HCT116 (cell line): ENCODE results near the gene DLEC1. TPM values are rescaled to one million over a fixed set of nuclear protein-coding genes. Genes with fewer than 3 reads are reported as not detected.

Experiments used
- ATAC-seq: fragments of 200-7000 bp; cut with Tn5 transposase; 2 replicates; pipeline ENCODE4 v1.9.1; 2020; ENCODE audit warnings: mild to moderate bottlenecking, moderate library complexity
- BruUV-seq: library from RNA; stranded (reverse); fragments of 400-500 nt; replicated peaks from 2 replicates; lab custom pipeline; 2021; lab: Mats Ljungman, UMichigan
- CTCF ChIA-PET: fragments of 300-600 bp; sonication (Branson Sonifier 250); formaldehyde crosslinking; loops from one replicate; lab custom pipeline; 2021; ENCODE audit warnings: antibody characterized with exemption; lab: Charles Lee
- POLR2A ChIA-PET: fragments of 300-600, 350-600 bp; sonication (Branson Sonifier 250); formaldehyde crosslinking; loops from one replicate; lab custom pipeline; 2021; ENCODE audit warnings: antibody characterized with exemption; lab: Charles Lee
- RAD21 ChIA-PET, 2 experiments: fragments of 300-600 bp; sonication (Branson Sonifier 250); formaldehyde crosslinking; loops; one replicate each; lab custom pipeline; 2023; ENCODE audit warnings: low total read pairs in 2 of 2; ENCODE audit not compliant: uncharacterized antibody in 2 of 2, unreplicated experiment in 2 of 2, low non-redundant PET in 1 of 2; lab: Charles Lee
- DNase-seq: peaks from one replicate; pipeline ENCODE4 v3.0.0-alpha.2; 2010; ENCODE audit warnings: low read depth, low spot score
- H2AFZ ChIP-seq: fragments of 200-600 bp; shearing (Covaris generic), sonication (generic); 2 replicates; pipeline ENCODE4 v1.6.1; 2017; ENCODE audit warnings: low read depth, mixed run types, mixed read lengths, antibody characterized with exemption, low read length; ENCODE audit not compliant: poor library complexity, severe bottlenecking
- H3K27ac ChIP-seq: 2 replicates; pipeline ENCODE4 v1.5.1; 2012; ENCODE audit warnings: low read depth, low read length
- H3K27me3 ChIP-seq: fragments of 200-600 bp; sonication (generic); 2 replicates; pipeline ENCODE4 v1.6.1; 2016; ENCODE audit warnings: mixed run types, low read length, mixed read lengths; ENCODE audit not compliant: insufficient read depth
- H3K36me3 ChIP-seq, 2 experiments: fragments of 200-500 bp in 1 of 2; fragments of 200-600 bp in 1 of 2; sonication (Bioruptor generic) in 1 of 2; sonication (generic) in 1 of 2; 2 replicates each; pipeline versions ENCODE4 v1.5.1 to v1.6.1; 2014 to 2016; ENCODE audit warnings: low read length in 2 of 2, inconsistent platforms in 1 of 2, mixed read lengths in 1 of 2, mixed run types in 1 of 2; ENCODE audit not compliant: insufficient read depth in 2 of 2, control insufficient read depth in 1 of 2
- H3K4me1 ChIP-seq, 2 experiments: fragments of 200-600 bp in 1 of 2; sonication (generic) in 1 of 2; 2 replicates each; pipeline versions ENCODE4 v1.5.1 to v1.6.1; 2012 to 2017; ENCODE audit warnings: low read length in 2 of 2, inconsistent platforms in 1 of 2, mild to moderate bottlenecking in 1 of 2, mixed read lengths in 1 of 2, mixed run types in 1 of 2, moderate library complexity in 1 of 2; ENCODE audit not compliant: insufficient read depth in 2 of 2, control insufficient read depth in 1 of 2
- H3K4me2 ChIP-seq: fragments of 200-600 bp; sonication (generic); 2 replicates; pipeline ENCODE4 v1.6.1; 2017; ENCODE audit warnings: mixed run types, low read length, mixed read lengths
- H3K4me3 ChIP-seq, 2 experiments: fragments of 200-600 bp in 1 of 2; sonication (generic) in 1 of 2; replicated peaks in 1 of 2; 2 replicates each; pipeline ENCODE4 v1.5.1; 2011 to 2016; ENCODE audit warnings: low read length in 2 of 2, control low read depth in 1 of 2, low read depth in 1 of 2, mild to moderate bottlenecking in 1 of 2, mixed read lengths in 1 of 2, mixed run types in 1 of 2
- H3K79me2 ChIP-seq: fragments of 200-600 bp; sonication (generic); 2 replicates; pipeline ENCODE4 v1.6.1; 2017; ENCODE audit warnings: mild to moderate bottlenecking, mixed run types, low read length, moderate library complexity, mixed read lengths; ENCODE audit not compliant: insufficient read depth
- H3K9ac ChIP-seq: fragments of 200-600 bp; sonication (generic); 2 replicates; pipeline ENCODE4 v1.6.1; 2016; ENCODE audit warnings: low read length, mixed read lengths
- H3K9me2 ChIP-seq: fragments of 200-600 bp; sonication (generic), shearing (Covaris generic); 2 replicates; pipeline ENCODE4 v1.6.1; 2017; ENCODE audit warnings: mixed run types, mild to moderate bottlenecking, moderate library complexity; ENCODE audit not compliant: insufficient read depth
- H3K9me3 ChIP-seq, 2 experiments: fragments of 200-500 bp in 1 of 2; fragments of 200-600 bp in 1 of 2; sonication (Bioruptor generic) in 1 of 2; sonication (generic) in 1 of 2; 2 replicates each; pipeline ENCODE4 v1.6.1; 2014 to 2017; ENCODE audit warnings: low read length in 2 of 2, mixed read lengths in 2 of 2, inconsistent platforms in 1 of 2, low read depth in 1 of 2, mild to moderate bottlenecking in 1 of 2, mixed run types in 1 of 2, moderate library complexity in 1 of 2; ENCODE audit not compliant: control insufficient read depth in 1 of 2, insufficient read depth in 1 of 2
- H4K20me1 ChIP-seq: fragments of 200-600 bp; sonication (generic), shearing (Covaris generic); 2 replicates; pipeline ENCODE4 v1.6.1; 2017; ENCODE audit warnings: mixed run types, mild to moderate bottlenecking, moderate library complexity; ENCODE audit not compliant: insufficient read depth
- CBX3 ChIP-seq: IDR thresholded peaks from 2 replicates; pipeline ENCODE4 v1.6.1; 2012; ENCODE audit warnings: low read depth
- EGR1 ChIP-seq: IDR thresholded peaks from 2 replicates; pipeline ENCODE4 v1.6.1; 2012; ENCODE audit warnings: low read depth
- ELF1 ChIP-seq: IDR thresholded peaks from 2 replicates; pipeline ENCODE4 v1.6.1; 2012; ENCODE audit warnings: low read depth, borderline replicate concordance
- EZH2phosphoT487 ChIP-seq: fragments of 200-600 bp; IDR thresholded peaks from 2 replicates; pipeline ENCODE4 v1.6.1; 2018; ENCODE audit warnings: antibody characterized with exemption, borderline replicate concordance
- FOSL1 ChIP-seq: IDR thresholded peaks from 2 replicates; pipeline ENCODE4 v1.6.1; 2012; ENCODE audit warnings: low read depth
- JUND ChIP-seq: IDR thresholded peaks from 2 replicates; pipeline ENCODE4 v1.6.1; 2012
- POLR2A ChIP-seq: IDR thresholded peaks from 2 replicates; pipeline ENCODE4 v1.7.0; 2011; ENCODE audit warnings: borderline replicate concordance; ENCODE audit not compliant: insufficient read depth, insufficient read length; ENCODE audit errors: extremely low read depth
- REST ChIP-seq: IDR thresholded peaks from 2 replicates; pipeline ENCODE4 v1.6.1; 2012; ENCODE audit warnings: low read depth
- SIN3A ChIP-seq: IDR thresholded peaks from 2 replicates; pipeline ENCODE4 v1.6.1; 2012; ENCODE audit warnings: low read depth
- SRF ChIP-seq: IDR thresholded peaks from 2 replicates; pipeline ENCODE4 v1.6.1; 2012; ENCODE audit warnings: low read depth
- TCF7L2 ChIP-seq: IDR thresholded peaks from 2 replicates; pipeline ENCODE4 v1.7.0; 2011; ENCODE audit warnings: borderline replicate concordance, inconsistent platforms; ENCODE audit not compliant: insufficient read depth, insufficient read length; ENCODE audit errors: extremely low read depth
- YY1 ChIP-seq: IDR thresholded peaks from 2 replicates; pipeline ENCODE4 v1.6.1; 2011; ENCODE audit warnings: low read length, low read depth, moderate library complexity, mild to moderate bottlenecking; ENCODE audit not compliant: insufficient replicate concordance; ENCODE audit errors: extremely low read depth
- ZFX ChIP-seq: fragments of 450-650 bp; IDR thresholded peaks from 2 replicates; pipeline ENCODE4 v1.6.1; 2017
- intact Hi-C: fragments of 100-400 bp; cut with micrococcal nuclease; formaldehyde crosslinking; loops from 2 replicates; pipeline ENCODE4 v1.10.0; 2022
- total RNA-seq: library from RNA; stranded (reverse); gene quantifications from one replicate; pipeline ENCODE4 v1.2.1, GENCODE V29; 2021; ENCODE audit not compliant: unreplicated experiment
- TF ChIP-seq, protein P1 (sequence below), 3 experiments: fragments of 200-600 bp in 1 of 3; sonication (generic) in 1 of 3; IDR thresholded peaks in 2 of 3; conservative IDR thresholded peaks in 1 of 3; 2 replicates each; pipeline ENCODE4 v1.5.1; 2012 to 2017; ENCODE audit warnings: low read depth in 2 of 3, low read length in 2 of 3, antibody characterized with exemption in 1 of 3, borderline replicate concordance in 1 of 3, control low read depth in 1 of 3, mild to moderate bottlenecking in 1 of 3, mixed read lengths in 1 of 3, mixed run types in 1 of 3, moderate library complexity in 1 of 3; ENCODE audit not compliant: insufficient read depth in 1 of 3
- TF ChIP-seq, protein P2 (sequence below): IDR thresholded peaks from 2 replicates; pipeline ENCODE4 v1.6.1; 2012
- TF ChIP-seq, protein P3 (sequence below): IDR thresholded peaks from 2 replicates; pipeline ENCODE4 v1.6.1; 2012

The DLEC1 gene
- total RNA-seq, 1 experiment from 2014 or later = 0.61 TPM

DNA sequence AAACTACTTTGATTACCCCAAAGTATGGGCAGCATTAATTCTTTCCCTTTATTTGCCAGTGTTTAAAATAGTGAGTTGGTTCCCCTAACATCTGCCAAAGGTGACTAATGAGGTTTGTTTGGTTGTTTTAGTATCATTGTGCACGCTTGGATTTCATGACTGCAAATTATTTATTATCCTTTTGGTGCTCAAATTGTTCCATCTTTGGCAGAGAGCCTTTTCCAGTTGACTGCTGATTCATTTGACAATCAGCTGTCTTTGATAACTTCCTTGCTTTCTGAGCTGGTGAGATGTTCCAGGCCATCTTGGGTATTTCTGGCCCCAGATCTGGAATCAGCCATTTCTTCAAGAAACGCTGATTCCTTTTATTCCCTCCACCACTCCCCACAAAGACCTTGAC, 8.9 kb downstream of the DLEC1 start:
- TF ChIP-seq EZH2phosphoT487 = no peak
- Histone ChIP-seq H3K9ac (no peak overlapping the region), H4K20me1 (no peaks in the 10 kb centered on the region), H3K27ac (no peak overlapping the region), H3K36me3 (no peaks in the 10 kb centered on the region), H3K27me3 (no peaks in the 10 kb centered on the region), H3K4me2 (no peak overlapping the region), H3K79me2 (no peaks in the 10 kb centered on the region), H3K9me3 (no peaks in the 10 kb centered on the region), H3K9me2 (no peaks in the 10 kb centered on the region), H3K4me3 (no peak overlapping the region), H3K4me1 (no peaks in the 10 kb centered on the region), H2AFZ (no peak overlapping the region)
- ChIA-PET RAD21 (no interaction called here), POLR2A (no interaction called here), CTCF (no interaction called here)
- intact Hi-C loops = no loop called here
- no peak for ATAC-seq
- BruUV-seq = no TSS peak
- no peak for DNase-seq

DNA sequence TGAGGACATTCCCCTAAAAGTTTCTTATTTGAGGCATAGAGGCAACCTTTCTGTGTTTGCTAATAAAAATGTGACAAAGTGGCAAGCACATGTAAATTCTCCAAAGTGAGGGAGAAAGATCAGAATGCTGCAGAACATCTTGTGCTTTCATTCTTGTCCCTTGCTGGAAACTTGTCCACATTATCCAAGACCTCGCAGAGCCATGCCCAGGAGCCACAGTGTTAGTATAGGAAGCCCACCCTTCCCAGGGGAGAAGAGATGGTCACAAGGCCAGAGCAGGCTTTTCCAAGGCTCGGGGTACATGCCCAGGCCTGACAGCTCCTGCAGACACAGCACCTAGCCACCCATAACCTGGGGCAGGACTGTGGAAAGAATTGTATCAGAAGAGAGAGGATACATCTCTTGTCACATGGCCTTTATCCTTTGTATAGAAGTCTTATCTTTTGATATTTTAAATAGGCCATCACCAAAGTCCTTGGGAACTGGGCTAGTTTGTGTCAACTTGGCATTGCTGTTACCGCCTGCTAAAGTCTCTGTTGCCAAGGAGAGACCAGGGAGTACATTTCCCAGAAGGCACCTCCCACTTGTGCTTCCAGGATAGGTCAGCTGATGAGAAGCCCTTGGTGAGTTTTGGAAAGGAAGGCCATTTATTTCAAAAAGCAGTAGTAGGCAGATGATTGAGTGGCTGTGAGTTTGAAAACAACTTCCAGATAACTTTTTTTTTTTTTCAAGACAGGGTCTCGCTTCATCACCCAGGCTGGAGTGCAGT, 10.5 kb downstream of the DLEC1 start:
- Histone ChIP-seq H3K4me1 (no peaks in the 10 kb centered on the region), H3K79me2 (no peaks in the 10 kb centered on the region), H3K9me3 (no peaks in the 10 kb centered on the region), H3K9me2 (no peaks in the 10 kb centered on the region), H3K27me3 (no peaks in the 10 kb centered on the region), H2AFZ (no peak overlapping the region), H4K20me1 (no peaks in the 10 kb centered on the region), H3K27ac (no peak overlapping the region), H3K4me2 (no peak overlapping the region), H3K9ac (no peak overlapping the region), H3K4me3 (no peak overlapping the region), H3K36me3 (no peaks in the 10 kb centered on the region)
- BruUV-seq = no TSS peak
- ATAC-seq (no peak), DNase-seq (no peak)
- ChIA-PET CTCF (no interaction called here), RAD21 (no interaction called here), POLR2A (no interaction called here)
- intact Hi-C loops = no loop called here
- no peak for TF ChIP-seq REST
- TF ChIP-seq, protein P1, sequence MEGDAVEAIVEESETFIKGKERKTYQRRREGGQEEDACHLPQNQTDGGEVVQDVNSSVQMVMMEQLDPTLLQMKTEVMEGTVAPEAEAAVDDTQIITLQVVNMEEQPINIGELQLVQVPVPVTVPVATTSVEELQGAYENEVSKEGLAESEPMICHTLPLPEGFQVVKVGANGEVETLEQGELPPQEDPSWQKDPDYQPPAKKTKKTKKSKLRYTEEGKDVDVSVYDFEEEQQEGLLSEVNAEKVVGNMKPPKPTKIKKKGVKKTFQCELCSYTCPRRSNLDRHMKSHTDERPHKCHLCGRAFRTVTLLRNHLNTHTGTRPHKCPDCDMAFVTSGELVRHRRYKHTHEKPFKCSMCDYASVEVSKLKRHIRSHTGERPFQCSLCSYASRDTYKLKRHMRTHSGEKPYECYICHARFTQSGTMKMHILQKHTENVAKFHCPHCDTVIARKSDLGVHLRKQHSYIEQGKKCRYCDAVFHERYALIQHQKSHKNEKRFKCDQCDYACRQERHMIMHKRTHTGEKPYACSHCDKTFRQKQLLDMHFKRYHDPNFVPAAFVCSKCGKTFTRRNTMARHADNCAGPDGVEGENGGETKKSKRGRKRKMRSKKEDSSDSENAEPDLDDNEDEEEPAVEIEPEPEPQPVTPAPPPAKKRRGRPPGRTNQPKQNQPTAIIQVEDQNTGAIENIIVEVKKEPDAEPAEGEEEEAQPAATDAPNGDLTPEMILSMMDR (IDR thresholded peaks at IDR 0.05 in 2 of 3, conservative IDR thresholded peaks at IDR 0.05 in 1 of 3; ENCODE audit: borderline replicate concordance in 1 of 3, insufficient read depth in 1 of 3, low read depth in 2 of 3, low read length in 2 of 3) = no peak
- no peak for TF ChIP-seq TCF7L2
- TF ChIP-seq, protein P2, sequence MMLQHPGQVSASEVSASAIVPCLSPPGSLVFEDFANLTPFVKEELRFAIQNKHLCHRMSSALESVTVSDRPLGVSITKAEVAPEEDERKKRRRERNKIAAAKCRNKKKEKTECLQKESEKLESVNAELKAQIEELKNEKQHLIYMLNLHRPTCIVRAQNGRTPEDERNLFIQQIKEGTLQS = no peak
- TF ChIP-seq SRF = no peak
- no peak for TF ChIP-seq EGR1
- TF ChIP-seq ELF1 = no peak
- TF ChIP-seq CBX3 = no peak
- TF ChIP-seq SIN3A = no peak
- no peak for TF ChIP-seq POLR2A
- no peak for TF ChIP-seq ZFX
- TF ChIP-seq, protein P3, sequence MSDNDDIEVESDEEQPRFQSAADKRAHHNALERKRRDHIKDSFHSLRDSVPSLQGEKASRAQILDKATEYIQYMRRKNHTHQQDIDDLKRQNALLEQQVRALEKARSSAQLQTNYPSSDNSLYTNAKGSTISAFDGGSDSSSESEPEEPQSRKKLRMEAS = no peak
- no peak for TF ChIP-seq YY1
- no peak for TF ChIP-seq FOSL1
- TF ChIP-seq JUND = no peak
